A673 (cell line): ENCODE data around the gene DHX38. TPM values are rescaled to one million over a fixed set of nuclear protein-coding genes. Genes with fewer than 3 reads are reported as not detected.

ENCODE experiments used
- Bru-seq: library from RNA; stranded (reverse); fragments of 400-500 nt; gene quantifications from one replicate; lab custom pipeline; 2021; lab: Mats Ljungman, UMichigan
- BruChase-seq, 2 experiments: library from RNA; stranded (reverse); fragments of 400-500 nt; gene quantifications; one replicate each; lab custom pipeline; 2021; lab: Mats Ljungman, UMichigan
- BruUV-seq: library from RNA; stranded (reverse); fragments of 400-500 nt; replicated peaks from 2 replicates; lab custom pipeline; 2021; lab: Mats Ljungman, UMichigan
- CTCF ChIA-PET: fragments of 300-600 bp; sonication (Branson Sonifier 250); formaldehyde crosslinking; loops from one replicate; lab custom pipeline; 2022; ENCODE audit warnings: antibody characterized with exemption; lab: Charles Lee
- POLR2A ChIA-PET: fragments of 300-600 bp; sonication (Branson Sonifier 250); formaldehyde crosslinking; loops from one replicate; lab custom pipeline; 2022; ENCODE audit warnings: antibody characterized with exemption; ENCODE audit not compliant: low non-redundant PET; lab: Charles Lee
- DNase-seq: peaks from one replicate; pipeline ENCODE4 v3.0.0-alpha.2; 2015; ENCODE audit warnings: low spot score
- H3K27ac ChIP-seq: fragments of 200-600 bp; sonication (generic); 2 replicates; pipeline ENCODE4 v1.5.1; 2016; ENCODE audit warnings: mixed run types, low read depth, mild to moderate bottlenecking, mixed read lengths, antibody characterized with exemption, low read length; ENCODE audit not compliant: poor library complexity, severe bottlenecking
- H3K27me3 ChIP-seq: fragments of 200-600 bp; sonication (generic); replicated peaks from 2 replicates; pipeline ENCODE4 v1.6.1; 2017; ENCODE audit warnings: mixed run types, low read depth, mild to moderate bottlenecking, mixed read lengths, antibody characterized with exemption, low read length; ENCODE audit not compliant: insufficient read depth, poor library complexity
- H3K36me3 ChIP-seq: fragments of 200-600 bp; sonication (generic); 2 replicates; pipeline ENCODE4 v1.6.1; 2016; ENCODE audit warnings: mixed run types, mild to moderate bottlenecking, mixed read lengths, antibody characterized with exemption, low read length; ENCODE audit not compliant: insufficient read depth, poor library complexity, severe bottlenecking
- H3K4me1 ChIP-seq: fragments of 200-600 bp; sonication (generic); 2 replicates; pipeline ENCODE4 v1.6.1; 2017; ENCODE audit warnings: mixed run types, mild to moderate bottlenecking, mixed read lengths, antibody characterized with exemption, low read length; ENCODE audit not compliant: insufficient read depth, poor library complexity, severe bottlenecking
- H3K4me3 ChIP-seq: fragments of 200-600 bp; sonication (generic); 2 replicates; pipeline ENCODE4 v1.5.1; 2016; ENCODE audit warnings: low read depth, mixed run types, mild to moderate bottlenecking, mixed read lengths, low read length; ENCODE audit not compliant: poor library complexity, severe bottlenecking
- H3K9me3 ChIP-seq: fragments of 200-600 bp; sonication (generic); 2 replicates; pipeline ENCODE4 v1.6.1; 2016; ENCODE audit warnings: mixed run types, low read depth, mild to moderate bottlenecking, mixed read lengths, antibody characterized with exemption, low read length; ENCODE audit not compliant: poor library complexity, severe bottlenecking
- CTCF ChIP-seq: fragments of 300-800, 200-600 bp; sonication (generic); conservative IDR thresholded peaks from 2 replicates; pipeline ENCODE4 v1.5.1; 2017; ENCODE audit warnings: low read depth, mild to moderate bottlenecking, antibody characterized with exemption, low read length, moderate library complexity, mixed read lengths
- EZH2 ChIP-seq: fragments of 200-600 bp; sonication (generic); IDR thresholded peaks from 2 replicates; pipeline ENCODE4 v1.6.1; 2017; ENCODE audit warnings: borderline replicate concordance, low read depth, mild to moderate bottlenecking, mixed read lengths, antibody characterized with exemption, low read length; ENCODE audit not compliant: poor library complexity, severe bottlenecking
- intact Hi-C: fragments of 100-400 bp; cut with micrococcal nuclease; formaldehyde crosslinking; loops from one replicate; pipeline ENCODE4 v1.10.0; 2022; ENCODE audit not compliant: unreplicated experiment
- long read RNA-seq: library from polyadenylated mRNA; stranded (forward); transcript quantifications from one replicate; pipeline ENCODE4 v2.0.0, GENCODE V29; 2022
- total RNA-seq: library from RNA; stranded (reverse); gene quantifications from 2 replicates; pipeline ENCODE4 v1.2.3, GENCODE V29; 2021

The DHX38 gene
- 77.7 and 91.0 TPM in 2 replicates for total RNA-seq
- Bru-seq, nascent RNA, result percentile 76 among the genes with signal in this experiment
- BruChase-seq, experiment 1, labeled RNA remaining after a 2-hour chase, result percentile 81 among the genes with signal in this experiment
- BruChase-seq, experiment 2, labeled RNA remaining after a 6-hour chase, result percentile 92 among the genes with signal in this experiment
- long read RNA-seq, full-length matches to known transcripts, result 54 of 102 reads
- long read RNA-seq, partial matches to known transcripts, result 18 of 102 reads
- long read RNA-seq, other reads (novel, unspliced or antisense), result 30 of 102 reads

GRCh38 chr16:72093448-72094265 is at the start of gene DHX38, which contains the start of gene TXNL4B:
Gene DHX38, plus strand, starts transcription at chr16:72093847. Its CDS starts 2,311 bp downstream, at chr16:72096158.
Gene TXNL4B, minus strand, starts transcription at chr16:72093620. Its CDS starts 2,871 bp downstream, at chr16:72090749.
- CTCF ChIA-PET, result interaction anchor here (0.6 to 2.4 kb wide), 2 partner anchors 55 to 132 kb away, joined by 4 to 7 read pairs; no protein-coding TSS in a partner anchor
- Histone ChIP-seq H3K4me1 (peaks cover 8% of the 10 kb centered on the region), H3K36me3 (peaks cover 43% of the 10 kb centered on the region), H3K27me3 (no peaks in the 10 kb centered on the region), H3K4me3 (peak within 1 kb of the TSS; percentile 70), H3K27ac (peak within 1 kb of the TSS; percentile 89), H3K9me3 (no peaks in the 10 kb centered on the region)
- POLR2A ChIA-PET, result interaction anchor here (0.5 to 1.0 kb wide), 4 partner anchors 31 to 1452 kb away, joined by 3 to 12 read pairs (median 5); no protein-coding TSS in a partner anchor
- DNase-seq, result peak; percentile 99
- no TSS peak for BruUV-seq
- TF ChIP-seq CTCF (no peak), EZH2 (no peak)
- intact Hi-C loops, result no loop called here

GRCh38 chr16:72044296-72044695 is 49.4 kb upstream of the DHX38 start:
- POLR2A ChIA-PET, result no interaction called here
- DNase-seq, result no peak
- Histone ChIP-seq H3K27ac (no peak overlapping the region), H3K4me3 (no peak overlapping the region), H3K4me1 (no peaks in the 10 kb centered on the region), H3K27me3 (no peaks in the 10 kb centered on the region), H3K9me3 (no peaks in the 10 kb centered on the region), H3K36me3 (no peaks in the 10 kb centered on the region)
- no peak for TF ChIP-seq CTCF
- TF ChIP-seq EZH2, result no peak
- BruUV-seq, result no TSS peak
- CTCF ChIA-PET, result no interaction called here
- intact Hi-C loops, result no loop called here

- H3K36me3 ChIP-seq, result no peaks in the 10 kb centered on the region
- POLR2A ChIA-PET, result no interaction called here
These were observed 48.8 kb upstream of the DHX38 start for GRCh38 chr16:72044825-72045359.

More at GRCh38 chr16:72044825-72045359, 48.8 kb upstream of the DHX38 start:
- no peaks in the 10 kb centered on the region for H3K9me3 ChIP-seq
- H3K27ac ChIP-seq, result no peak overlapping the region
- H3K4me3 ChIP-seq, result no peak overlapping the region
- no peak for DNase-seq
- no peak for TF ChIP-seq EZH2
- TF ChIP-seq CTCF, result no peak
- H3K27me3 ChIP-seq, result no peaks in the 10 kb centered on the region
- BruUV-seq, result no TSS peak
- H3K4me1 ChIP-seq, result no peaks in the 10 kb centered on the region
- intact Hi-C loops, result no loop called here
- CTCF ChIA-PET, result no interaction called here
